Measurements from ENCODE around the gene RAB3D.
A peak's percentile ranks its signal among the peaks of the same experiment; 100 is the strongest.
"Not testable (repeated sequence)": the region's sequence is repeated elsewhere in the genome, so short reads cannot be mapped to it uniquely, and the experiment has no call there.

RAB3D gene

DNA sequence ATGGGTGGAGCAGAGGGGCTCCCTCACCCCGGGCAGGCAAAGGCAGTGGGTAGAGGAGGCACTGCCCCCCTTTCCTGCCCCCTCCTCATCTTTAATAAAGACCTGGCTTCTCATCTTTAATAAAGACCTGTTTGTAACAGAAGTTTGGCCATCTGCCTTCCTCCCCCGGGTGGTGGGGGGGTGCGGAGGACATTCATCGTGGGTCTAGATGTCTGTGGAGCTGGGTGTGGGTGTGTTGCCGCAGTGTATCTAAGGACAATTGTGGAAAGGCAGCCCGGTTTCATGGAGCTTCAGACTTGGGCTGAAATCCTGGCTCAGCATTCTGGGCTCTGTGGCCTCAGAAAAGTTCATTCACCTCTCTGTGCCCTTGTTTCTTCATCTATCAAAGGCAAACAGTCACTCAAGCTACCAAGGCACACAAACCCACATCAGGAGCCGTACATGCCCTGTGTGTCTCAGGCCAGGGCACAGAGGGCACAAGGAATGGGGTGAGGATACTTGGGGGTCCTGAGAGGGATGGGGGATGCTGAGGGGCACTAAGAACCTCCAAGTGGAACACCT, 26.2 kb upstream of the RAB3D start:
- no peak for DNase-seq (ENCODE audit: low read depth, low spot score)

DNA sequence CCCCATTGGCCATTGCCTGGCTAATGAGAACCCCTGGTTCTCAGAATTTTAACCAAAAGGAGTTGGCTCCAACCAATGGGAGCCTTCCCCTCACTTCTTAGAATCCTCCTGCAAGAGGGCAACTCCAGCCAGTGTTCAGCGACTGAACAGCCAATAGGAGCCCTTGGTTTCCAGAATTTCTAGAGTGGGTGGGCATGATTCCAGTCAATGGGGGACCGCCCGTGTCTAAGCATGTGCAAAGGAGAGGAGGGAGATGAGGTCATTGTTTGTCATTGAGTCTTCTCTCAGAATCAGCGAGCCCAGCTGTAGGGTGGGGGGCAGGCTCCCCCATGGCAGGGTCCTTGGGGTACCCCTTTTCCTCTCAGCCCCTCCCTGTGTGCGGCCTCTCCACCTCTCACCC, 25.5 kb upstream of the RAB3D start:
- DNase-seq (ENCODE audit: low read depth, low spot score), result no peak

DNA sequence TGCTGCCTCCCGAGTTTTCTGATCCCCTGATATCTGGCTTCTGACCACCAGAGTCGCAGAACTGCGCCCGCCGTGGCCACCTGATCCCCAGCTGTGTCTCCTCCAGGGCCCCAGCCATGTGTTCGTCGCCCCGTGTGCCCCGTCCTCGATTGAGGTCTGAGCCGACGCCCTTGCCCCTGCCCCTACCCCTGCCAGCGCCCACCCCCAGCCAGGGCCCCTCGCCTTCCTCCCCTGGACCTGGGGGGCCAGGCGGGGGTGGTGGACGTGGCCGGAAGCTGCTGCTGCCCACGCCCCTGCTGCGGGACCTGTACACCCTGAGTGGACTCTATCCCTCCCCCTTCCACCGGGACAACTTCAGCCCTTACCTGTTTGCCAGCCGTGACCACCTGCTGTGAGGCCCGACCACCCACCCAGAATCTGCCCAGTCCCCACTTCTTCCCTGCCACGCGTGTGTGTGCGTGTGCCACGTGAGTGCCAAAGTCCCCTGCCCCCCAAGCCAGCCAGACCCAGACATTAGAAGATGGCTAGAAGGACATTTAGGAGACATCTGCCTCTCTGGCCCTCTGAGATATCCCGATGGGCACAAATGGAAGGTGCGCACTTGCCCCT, 24.9 kb upstream of the RAB3D start:
- DNase-seq (ENCODE audit: low read depth, low spot score), result no peak

DNA sequence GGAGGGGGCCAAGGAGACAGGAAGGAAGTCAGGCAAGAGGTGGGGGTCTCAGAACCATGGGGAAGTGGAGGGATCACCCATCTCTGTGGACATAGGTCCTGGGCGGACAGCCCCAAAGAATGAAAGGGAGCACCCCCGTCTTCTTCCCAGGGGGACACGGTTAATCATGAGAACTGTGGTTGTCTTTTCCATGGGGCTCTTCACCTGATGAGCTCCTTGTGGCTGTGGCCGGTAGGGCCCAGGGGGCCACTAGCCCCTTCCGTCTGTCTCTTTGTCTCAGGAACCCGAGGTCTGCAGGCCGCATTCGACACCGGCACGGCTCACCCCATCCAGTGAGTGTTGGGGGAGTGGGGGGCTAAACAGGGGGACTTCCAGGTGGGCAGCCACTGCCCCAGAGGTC, 24.4 kb upstream of the RAB3D start:
- no peak for DNase-seq (ENCODE audit: low read depth, low spot score)

DNA sequence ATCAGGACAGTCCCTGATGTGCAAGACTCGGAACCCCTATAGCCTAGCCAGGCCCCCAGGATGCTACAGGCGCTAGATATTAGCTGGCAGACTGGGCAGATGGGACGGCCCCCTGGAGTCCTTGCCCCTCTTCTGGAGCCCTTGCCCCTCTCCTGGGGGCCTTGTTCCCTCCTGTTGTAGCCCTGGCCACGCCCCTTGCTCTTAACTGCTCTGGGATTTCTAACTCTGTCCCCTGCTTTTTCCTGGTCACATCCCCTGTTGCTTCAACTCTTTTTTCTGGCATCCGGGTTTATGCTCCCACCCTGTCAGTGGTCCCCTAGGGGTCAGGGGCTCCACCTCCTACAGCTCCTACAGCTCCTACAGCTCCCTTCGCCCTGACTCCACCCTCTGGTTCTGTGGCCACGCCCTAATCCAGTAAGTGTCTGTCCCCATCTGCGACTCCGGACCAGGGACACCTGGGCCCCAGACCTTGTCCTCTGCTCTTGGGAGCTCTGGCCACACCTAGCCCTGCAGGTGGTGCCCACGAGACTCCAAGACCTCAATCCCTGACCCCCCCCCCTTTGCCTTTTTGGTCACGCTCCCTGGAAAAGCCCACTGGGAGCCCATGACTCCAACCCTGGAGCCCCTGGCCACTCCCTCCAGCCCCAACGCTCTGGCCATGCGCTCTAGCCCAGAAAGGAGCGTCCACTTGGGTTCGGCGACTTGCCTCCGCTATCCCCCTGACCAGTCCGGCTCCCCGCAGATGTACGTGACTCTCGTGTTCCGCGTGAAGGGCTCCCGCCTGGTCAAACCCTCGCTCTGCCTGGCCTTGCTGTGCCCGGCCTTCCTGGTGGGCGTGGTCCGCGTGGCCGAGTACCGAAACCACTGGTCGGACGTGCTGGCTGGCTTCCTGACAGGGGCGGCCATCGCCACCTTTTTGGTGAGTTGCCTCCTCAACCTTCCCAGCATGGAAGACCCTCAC, 22.6 kb upstream of the RAB3D start:
- no peak for DNase-seq (ENCODE audit: low read depth, low spot score)

DNA sequence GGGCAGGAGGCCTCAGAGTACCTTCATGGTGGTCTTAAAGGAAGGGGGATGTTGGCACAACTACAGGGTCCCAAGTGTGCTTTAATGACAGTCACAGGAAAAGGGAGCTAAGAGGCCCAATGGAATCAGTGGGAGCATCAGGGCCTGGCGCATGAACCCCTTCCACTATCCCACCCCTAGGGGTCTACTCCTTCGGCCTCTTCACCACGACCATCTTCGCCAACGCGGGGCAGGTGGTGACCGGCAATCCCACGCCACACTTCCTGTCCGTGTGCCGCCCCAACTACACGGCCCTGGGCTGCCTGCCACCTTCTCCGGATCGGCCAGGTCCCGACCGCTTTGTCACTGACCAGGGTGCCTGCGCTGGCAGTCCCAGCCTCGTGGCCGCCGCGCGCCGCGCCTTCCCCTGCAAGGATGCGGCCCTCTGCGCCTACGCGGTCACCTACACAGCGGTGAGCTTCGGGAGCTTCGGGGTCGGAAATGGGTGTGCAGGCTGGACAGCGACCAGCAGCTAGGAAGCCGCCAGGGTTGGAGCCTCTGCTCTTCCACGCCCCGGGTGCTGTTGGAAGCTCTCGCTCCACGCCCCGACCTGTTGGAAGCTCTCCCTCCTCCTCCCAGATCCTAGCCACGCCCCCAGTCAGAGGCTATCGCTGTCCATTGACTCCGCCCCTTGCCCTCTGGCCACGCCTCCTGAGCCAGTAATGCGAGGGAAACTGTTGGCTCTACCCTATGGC, 21.7 kb upstream of the RAB3D start:
- no peak for DNase-seq (ENCODE audit: low read depth, low spot score)

DNA sequence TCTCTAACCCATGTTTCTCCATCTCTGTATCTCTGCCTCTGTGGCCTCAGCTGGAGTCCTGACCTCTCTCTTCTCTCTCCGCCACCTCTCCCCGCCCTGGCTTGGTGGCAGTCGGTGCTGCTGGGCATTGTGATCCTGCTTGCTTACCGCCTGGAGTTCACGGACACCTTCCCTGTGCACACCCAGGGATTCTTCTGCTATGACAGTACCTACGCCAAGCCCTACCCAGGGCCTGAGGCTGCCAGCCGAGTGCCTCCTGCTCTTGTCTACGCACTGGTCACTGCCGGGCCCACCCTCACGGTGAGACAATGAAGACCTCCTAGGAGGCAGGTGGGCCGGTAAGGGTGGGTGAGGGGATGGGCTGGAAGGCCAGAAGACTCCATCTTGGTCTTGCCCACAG, 20.0 kb upstream of the RAB3D start:
- no peak for DNase-seq (ENCODE audit: low read depth, low spot score)

DNA sequence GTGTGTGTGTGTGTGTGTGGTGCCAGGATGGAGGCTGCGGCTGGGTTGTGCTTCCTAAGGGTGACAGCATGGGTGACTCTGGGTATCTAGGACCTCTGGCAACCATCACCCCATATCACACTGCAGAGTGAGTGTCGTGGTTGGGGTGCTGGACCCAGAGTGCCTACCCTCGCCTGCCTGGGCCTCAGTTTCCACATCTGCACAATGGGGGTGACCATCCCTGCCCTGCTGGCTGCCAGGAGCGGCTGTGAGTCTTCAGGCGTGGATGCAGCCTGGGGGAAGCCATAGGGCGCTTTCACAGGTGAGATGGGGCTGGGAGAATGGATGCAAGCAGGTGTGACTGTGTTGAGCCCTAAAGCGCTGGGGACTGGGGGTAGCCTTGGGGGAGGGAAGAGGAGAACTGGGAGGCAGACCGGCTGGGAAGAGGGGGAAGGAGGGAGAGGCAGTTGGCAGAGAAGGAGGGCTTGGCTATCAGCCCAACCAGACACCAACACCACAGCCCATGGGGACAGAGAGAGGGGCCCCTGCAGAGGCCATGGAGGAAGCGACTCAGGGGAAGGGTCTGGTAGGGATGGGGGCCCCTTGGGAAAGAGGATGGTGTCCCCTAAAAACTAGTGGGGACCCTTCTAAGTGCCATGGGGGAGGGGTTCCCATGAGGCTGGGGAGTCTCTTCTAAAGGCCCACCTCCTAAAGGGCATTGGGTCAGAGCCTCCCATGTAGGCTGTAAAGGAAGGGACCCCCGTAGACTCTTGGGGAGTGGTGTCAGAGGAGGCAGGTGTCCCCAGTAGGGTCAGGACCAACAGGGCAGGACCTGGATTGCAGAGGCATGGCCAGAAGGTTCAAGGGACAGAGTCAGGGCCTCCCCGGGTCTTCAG, 17.5 kb upstream of the RAB3D start:
- no peak for DNase-seq (ENCODE audit: low read depth, low spot score)

DNA sequence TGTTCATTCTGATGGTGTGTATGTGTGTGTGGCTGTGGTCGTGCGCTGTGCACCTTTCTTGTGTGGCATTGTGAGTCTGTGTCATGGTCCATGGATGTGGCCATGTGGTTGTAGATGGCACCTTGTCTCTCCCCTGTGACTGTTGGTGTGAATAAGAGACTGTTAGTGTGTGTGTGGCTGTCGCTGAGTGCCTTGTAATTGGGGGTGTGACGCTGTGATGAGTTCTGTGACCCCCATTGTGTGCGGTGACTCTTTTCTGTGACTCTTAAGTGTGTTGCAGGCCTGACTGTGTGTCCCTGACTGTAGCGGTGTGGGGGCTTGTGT, 16.6 kb upstream of the RAB3D start:
- no peak for DNase-seq (ENCODE audit: low read depth, low spot score)

DNA sequence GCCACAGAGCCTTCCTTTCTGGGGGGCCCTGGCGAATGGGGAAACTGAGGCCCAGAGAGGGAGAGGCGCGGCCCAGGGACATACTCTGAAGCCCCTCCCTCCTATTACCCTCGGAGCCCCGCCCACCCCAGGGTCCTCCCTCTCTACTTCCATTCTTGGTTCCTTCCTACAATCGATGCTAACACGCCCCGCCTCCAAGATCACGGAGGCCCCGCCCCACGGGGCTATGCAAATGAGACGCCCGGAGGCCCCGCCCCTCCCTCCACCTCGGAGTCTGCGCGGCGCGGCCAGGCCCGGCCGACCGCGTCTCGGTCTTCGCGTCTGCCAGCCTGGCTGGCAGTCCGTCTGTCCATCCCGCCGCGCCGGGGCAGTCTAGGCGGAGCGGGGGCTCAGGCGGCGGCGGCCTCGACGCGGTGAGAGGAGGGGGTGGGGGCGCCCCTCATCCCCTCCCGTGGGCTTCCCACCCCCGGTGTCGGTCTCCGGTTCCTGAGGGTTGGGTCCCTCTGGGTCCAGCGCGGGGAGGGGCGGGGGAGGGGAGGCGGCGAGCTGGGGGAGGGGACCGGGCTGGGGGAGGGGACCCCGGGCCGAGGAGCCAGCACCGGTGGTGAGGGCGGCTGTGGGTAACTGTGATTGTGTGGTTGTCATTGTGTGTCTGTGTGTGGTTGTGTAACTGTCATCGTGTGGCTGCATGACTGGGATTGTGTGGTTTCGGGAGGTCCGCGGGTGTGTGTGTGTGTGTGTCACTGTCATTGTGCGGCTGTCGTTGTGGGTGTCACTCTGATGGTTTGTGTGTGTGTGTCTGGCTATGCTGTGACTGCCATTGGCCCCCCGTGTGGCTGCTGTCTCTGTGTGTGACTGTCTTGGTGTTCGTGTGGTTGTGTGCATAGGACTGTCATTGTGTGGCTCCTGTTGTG, 16.0 kb upstream of the RAB3D start, which contains the start of gene PLPPR2:
Gene PLPPR2, plus strand, starts transcription at position 273 of the 914 bp plus-strand sequence. CDS start 2,242 bp downstream, outside the sequence.
- no peak for DNase-seq (ENCODE audit: low read depth, low spot score)

DNA sequence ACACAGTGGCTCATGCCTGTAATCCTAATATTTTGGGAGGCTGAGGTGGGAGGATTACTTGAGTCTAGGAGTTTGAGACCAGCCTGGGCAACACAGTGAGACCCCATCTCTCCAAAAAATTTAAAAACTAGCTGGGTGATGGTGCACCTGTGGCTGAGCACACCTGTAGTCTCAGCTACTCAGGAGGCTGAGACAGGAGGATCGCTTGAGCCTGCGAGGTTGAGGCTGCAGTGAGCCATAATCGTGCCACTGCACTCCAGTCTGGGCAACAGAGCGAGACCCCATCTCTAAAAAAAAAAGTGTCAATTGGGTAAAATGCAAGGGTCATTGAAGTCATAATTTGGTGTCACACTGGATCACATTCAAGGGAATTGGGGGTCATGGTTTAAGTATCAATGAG, 14.6 kb upstream of the RAB3D start:
- DNase-seq (ENCODE audit: low read depth, low spot score), result not testable (repeated sequence)

DNA sequence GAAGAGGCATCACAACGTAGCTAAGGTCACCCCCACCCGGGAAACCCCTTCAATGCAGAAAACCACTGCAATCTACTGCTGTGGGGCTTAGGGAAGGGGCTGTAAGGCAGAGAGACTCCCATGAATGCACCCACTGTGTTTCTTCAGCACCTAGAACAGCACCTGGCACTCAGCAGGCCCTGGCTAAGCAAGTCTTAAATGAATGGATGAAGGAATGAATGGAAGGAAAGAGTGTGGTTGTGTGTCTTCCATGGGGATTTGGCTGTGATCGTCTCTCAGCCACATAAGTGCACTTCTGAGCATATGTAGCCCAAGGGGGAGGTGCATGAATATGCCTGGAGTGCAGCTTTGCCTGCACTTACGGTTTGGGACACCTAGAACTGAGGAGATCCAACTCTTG, 9.7 kb upstream of the RAB3D start:
- no peak for DNase-seq (ENCODE audit: low read depth, low spot score)

DNA sequence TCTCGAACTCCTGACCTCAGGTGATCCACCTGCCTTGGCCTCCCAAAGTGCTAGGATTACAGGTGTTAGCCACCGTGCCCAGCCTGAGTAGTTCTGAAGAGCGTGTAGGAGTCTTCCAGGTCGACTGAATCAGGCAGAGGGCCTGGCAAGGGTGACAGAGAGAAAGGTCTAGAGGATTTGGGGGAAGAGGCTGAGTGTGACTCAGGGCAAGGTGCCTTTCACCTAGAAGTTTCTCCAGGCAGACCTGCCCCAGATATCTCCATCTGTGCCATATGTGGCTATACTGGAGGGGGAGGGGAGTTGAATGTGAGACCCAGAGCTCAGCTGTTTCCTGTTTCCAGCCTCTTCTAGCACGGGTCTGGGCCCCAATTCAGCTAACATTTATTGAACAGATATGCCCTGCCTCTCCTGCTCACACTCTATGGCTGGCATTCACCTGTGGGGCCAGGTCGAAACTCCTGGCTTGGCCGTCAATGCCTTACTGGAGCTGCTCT, 8.1 kb upstream of the RAB3D start:
- no peak for DNase-seq (ENCODE audit: low read depth, low spot score)

DNA sequence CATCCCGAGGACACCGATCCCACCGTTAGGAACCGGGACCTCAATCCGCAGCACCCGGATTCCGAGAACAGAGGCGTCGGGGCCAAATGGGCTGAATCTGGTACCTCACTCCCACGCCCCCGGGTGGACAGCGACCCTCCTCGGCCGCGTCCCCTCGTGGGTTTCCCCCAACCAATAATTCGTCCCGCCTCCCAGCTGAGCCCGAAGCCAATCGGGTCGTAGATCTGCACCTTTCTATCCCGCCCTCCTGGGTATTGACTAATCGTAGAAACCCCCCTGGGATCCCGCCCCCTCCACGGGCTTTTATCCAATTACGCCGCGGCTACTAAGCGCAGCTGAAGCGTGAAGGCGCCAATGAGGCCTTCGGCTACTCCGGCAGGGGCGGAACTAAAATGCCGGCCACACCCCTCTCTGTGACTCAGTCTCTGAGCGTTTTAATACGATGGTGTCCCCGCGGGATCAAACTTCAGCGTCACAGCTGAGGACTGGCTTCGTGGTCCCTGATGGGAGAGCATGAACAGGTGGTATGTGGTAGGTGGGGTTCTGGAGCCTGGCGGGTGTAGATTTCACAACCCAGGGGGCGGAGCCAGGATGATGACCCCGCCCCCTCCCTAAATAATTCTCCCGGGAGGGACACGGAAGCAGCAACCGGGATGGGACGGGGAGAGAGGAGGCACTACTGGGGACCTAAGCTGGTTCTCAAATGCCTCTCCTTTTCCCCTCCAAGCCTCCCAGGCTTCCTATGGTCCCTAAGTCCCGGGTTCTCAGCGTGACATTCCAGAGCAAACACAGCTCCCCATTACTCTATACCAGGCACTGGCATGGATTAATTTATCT, 6.9 kb upstream of the RAB3D start, which contains the start of the genes CCDC159 and TMEM205:
Gene CCDC159, plus strand, starts transcription at position 416 of the 837 bp plus-strand sequence. Its CDS starts 88 bp downstream, at position 504.
Gene TMEM205, minus strand, starts transcription at position 165 of the 837 bp plus-strand sequence. CDS start 649 bp downstream, outside the sequence.
- peak; percentile 93 for DNase-seq (ENCODE audit: low read depth, low spot score)

DNA sequence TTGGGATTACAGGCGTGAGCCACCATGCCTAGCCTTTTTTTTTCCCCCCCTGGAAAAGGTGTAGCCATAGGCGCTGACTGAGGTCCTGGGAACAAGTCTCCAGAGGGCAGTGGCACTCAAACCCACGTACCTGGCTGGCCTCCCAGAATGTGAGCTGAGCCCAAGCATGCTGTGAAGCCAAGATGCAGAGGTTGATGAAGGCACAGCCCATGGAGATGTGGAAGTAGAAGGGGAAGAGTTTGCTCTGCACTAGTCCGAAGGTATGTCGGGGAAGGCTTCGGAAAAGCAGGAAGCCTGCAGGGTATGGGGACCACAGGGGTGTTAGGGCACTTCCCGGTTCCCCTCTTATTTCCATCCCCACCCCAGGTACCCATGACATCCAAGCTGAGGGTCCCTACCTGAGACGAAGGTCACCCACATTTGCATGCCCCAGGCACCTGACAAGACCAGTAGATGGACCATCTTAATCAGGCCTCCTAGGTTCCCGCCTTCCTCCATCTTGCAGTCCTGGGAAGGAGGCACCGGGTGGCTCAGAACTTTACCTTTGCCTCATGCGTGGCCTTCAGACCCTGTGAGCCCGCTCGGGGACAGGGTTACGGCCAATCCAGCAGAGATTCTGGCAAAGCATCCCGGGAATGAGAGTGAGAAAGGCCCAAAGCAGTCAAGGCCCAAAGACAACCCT, 5.8 kb upstream of the RAB3D start:
- no peak for DNase-seq (ENCODE audit: low read depth, low spot score)

DNA sequence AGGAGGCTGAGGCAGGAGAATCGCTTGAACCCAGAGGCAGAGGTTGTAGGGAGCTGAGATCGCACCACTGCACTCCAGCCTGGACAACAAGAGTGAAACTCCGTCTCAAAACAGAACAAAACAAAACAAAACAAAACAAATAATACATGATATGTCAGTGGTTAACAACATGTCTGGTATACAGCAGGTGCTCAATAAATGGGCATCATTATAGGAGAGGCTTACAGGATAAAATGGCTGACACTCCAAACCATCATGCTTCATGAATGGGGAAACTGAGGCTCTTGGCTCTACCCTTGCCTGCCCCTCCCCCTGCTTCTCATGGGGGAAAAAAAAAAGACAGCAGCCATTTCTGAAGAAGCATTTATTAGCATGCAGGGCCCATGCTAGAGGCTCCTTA, 3.0 kb upstream of the RAB3D start:
- DNase-seq (ENCODE audit: low read depth, low spot score), result no peak

DNA sequence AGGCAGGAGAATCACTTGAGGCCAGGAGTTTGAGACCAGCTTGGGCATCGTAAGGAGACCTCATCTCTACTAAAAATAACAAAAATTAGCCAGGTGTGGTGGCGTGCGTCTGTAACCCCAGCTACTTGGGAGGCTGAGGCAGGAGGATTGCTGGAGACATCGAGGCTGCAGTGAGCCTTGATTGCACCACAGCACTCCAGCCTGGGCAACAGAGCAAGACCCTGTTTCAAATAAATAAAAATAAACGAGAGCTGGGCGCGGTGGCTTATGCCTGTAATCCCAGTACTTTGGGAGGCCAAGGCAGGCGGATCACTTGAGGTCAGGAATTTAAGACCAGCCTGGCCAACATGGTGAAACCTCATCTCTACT, 626 bp upstream of the RAB3D start:
- DNase-seq (ENCODE audit: low read depth, low spot score), result not testable (repeated sequence)

DNA sequence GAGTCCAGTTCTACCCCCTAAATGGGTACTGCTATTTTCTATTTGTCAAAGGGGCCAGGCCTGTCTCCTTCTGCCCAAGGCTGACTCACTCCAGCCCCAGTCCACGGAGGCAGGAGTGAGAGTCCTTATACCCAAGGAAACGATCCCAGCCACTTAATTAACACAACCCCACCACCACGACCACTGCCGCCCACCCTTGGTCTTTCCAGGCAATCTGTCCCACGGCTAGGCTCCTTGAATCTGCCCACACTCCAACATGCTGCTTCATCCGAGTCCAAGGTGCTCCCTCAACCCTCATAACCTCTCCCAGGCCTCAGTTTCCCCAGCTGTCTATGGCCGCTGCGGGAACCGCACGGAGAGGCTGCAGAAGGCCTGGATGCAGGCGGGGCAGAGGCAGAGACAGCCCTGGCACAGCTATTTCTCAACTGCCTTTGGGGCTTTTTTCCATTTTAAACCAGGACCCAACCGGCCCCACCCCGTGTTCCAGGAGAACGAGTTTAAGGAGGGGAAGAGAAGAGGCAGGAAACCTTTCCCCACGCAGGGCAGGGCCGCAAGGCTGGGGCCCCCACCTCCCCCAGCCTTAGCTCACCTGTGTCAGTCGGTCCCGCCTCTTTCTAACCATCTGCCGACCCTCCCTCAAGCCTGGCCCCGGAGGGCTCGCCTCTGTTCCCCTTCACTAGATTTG, 746 bp downstream of the RAB3D start:
- DNase-seq (ENCODE audit: low read depth, low spot score), result no peak
